Spleen (tissue), 13 donors: Measurements from ENCODE around the gene EBNA1BP2. TPM values are rescaled to one million over a fixed set of nuclear protein-coding genes. Genes with fewer than 3 reads are reported as not detected.

Experiments used
- DNase-seq: peaks from one replicate; pipeline ENCODE4 v3.0.0-alpha.2; 2020
- H3K27ac ChIP-seq, 8 donors: fragments of 200-600 bp; sonication (generic) in 7 of 8; 1 replicate in 4 of 8; 2 replicates in 4 of 8; pipeline versions ENCODE4 v1.5.0 to v1.8.0; 2016 to 2021; ENCODE audit warnings: inconsistent platforms in 4 of 8, mild to moderate bottlenecking in 4 of 8, moderate library complexity in 1 of 8
- H3K27me3 ChIP-seq, 7 donors: fragments of 200-600 bp; sonication (generic) in 6 of 7; replicated peaks in 1 of 7; 1 replicate in 4 of 7; 2 replicates in 3 of 7; pipeline versions ENCODE4 v1.5.0 to v1.8.0; 2016 to 2021; ENCODE audit warnings: inconsistent platforms in 3 of 7, mild to moderate bottlenecking in 1 of 7
- H3K36me3 ChIP-seq, 6 donors: fragments of 200-600 bp; sonication (generic) in 5 of 6; 1 replicate in 4 of 6; 2 replicates in 2 of 6; pipeline versions ENCODE4 v1.5.0 to v1.8.0; 2016 to 2021; ENCODE audit warnings: inconsistent platforms in 2 of 6
- H3K4me1 ChIP-seq, 6 donors: fragments of 200-600 bp; sonication (generic) in 5 of 6; 1 replicate in 3 of 6; 2 replicates in 3 of 6; pipeline versions ENCODE4 v1.5.0 to v1.8.0; 2016 to 2021; ENCODE audit warnings: inconsistent platforms in 3 of 6
- H3K4me3 ChIP-seq, 8 donors: fragments of 200-600 bp; sonication (generic) in 7 of 8; 1 replicate in 4 of 8; 2 replicates in 4 of 8; pipeline versions ENCODE4 v1.5.0 to v1.8.0; 2016 to 2021; ENCODE audit warnings: inconsistent platforms in 4 of 8, mild to moderate bottlenecking in 4 of 8, moderate library complexity in 2 of 8
- H3K9me3 ChIP-seq, 8 donors: fragments of 200-600 bp; sonication (generic) in 7 of 8; 1 replicate in 4 of 8; 2 replicates in 4 of 8; pipeline versions ENCODE4 v1.5.0 to v1.8.0; 2016 to 2021; ENCODE audit warnings: inconsistent platforms in 4 of 8
- CTCF ChIP-seq, 11 experiments: fragments of 200-600 bp in 7 of 11; fragments of 450-650 bp in 4 of 11; sonication (generic) in 4 of 11; IDR thresholded peaks in 8 of 11; conservative IDR thresholded peaks in 3 of 11; 1 replicate in 7 of 11; 2 replicates in 4 of 11; pipeline versions ENCODE4 v1.4.0 to v1.8.0; 2016 to 2021; ENCODE audit warnings: antibody characterized with exemption in 11 of 11, inconsistent platforms in 4 of 11, mild to moderate bottlenecking in 1 of 11
- POLR2A ChIP-seq, 3 donors: fragments of 450-650 bp; IDR thresholded peaks; one replicate each; pipeline ENCODE4 v1.5.1; 2017; ENCODE audit warnings: antibody characterized with exemption in 3 of 3, mild to moderate bottlenecking in 1 of 3
- POLR2AphosphoS5 ChIP-seq, 3 donors: sonication (generic); formaldehyde crosslinking; IDR thresholded peaks; one replicate each; pipeline ENCODE4 v1.5.1; 2017; ENCODE audit warnings: antibody characterized with exemption in 3 of 3
- WGBS, 5 donors: extraction: QIAGEN DNeasy Blood & Tissue Kit in 3 of 5; methylation state at CpG; one replicate each; pipeline versions ENCODE4 v1.1.5 to v1.1.7; 2013 to 2018; 5-methylcytosine and 5-hydroxymethylcytosine counted together
- intact Hi-C: fragments of 100-400 bp; cut with DNase I; formaldehyde crosslinking; loops from one replicate; pipeline ENCODE4 v1.15.0; 2023; ENCODE audit warnings: low total_unique reads
- long read RNA-seq, 2 donors: transcript quantifications; one replicate each; lab custom pipeline, GENCODE V29; 2026
- polyA plus RNA-seq, 3 donors: library from polyadenylated mRNA; stranded (reverse); fragments of 200-250 nt; gene quantifications; one replicate each; pipeline ENCODE4 v1.2.1, GENCODE V29; 2013
- total RNA-seq, 7 donors: library from RNA; depleted of rRNA in 3 of 7; stranded (reverse); fragments of >200 nt in 3 of 7; fragmentation: NEBNext Ultra II Directional in 4 of 7; extraction: Animal tissue kit (Norgen Biotek cat#: 25700) in 4 of 7; gene quantifications; one replicate each; pipeline versions ENCODE4 v1.1.0 to v1.2.1, GENCODE V29; 2016 to 2021
- donor health status: healthy with polysubstance abuse.
- donor health status: DM: no; HTN: no; CAD: no; lungs with moderate emphysema.
- donor health status: DM: no; HTN: no; CAD: no.
- donor health status: Bipolar disorder and iron deficiency.
- donor health status: healthy.
- donor health status: DM: no; HTN: no; CAD: no.
- donor health status: DM: yes; HTN: yes; CAD: no.

The EBNA1BP2 gene
- total RNA-seq: 10 to 100 TPM; 22.7 to 37.1 (median 27.5) TPM
- polyA plus RNA-seq: 10 to 100 TPM; 31.4 to 49.7 (median 48.6) TPM
- long read RNA-seq, donor 1, transcript EBNA1BP2-201 (9 exons, 1,322 nt): major isoform, 20 of 33 reads
- long read RNA-seq, donor 1, partial matches to known transcripts: 5 of 33 reads
- long read RNA-seq, donor 1, other reads (novel, unspliced or antisense): 0 of 33 reads
- long read RNA-seq, donor 2, transcript EBNA1BP2-201 (9 exons, 1,322 nt): major isoform, 18 of 26 reads
- long read RNA-seq, donor 2, partial matches to known transcripts: 6 of 26 reads
- long read RNA-seq, donor 2, other reads (novel, unspliced or antisense): 0 of 26 reads

GRCh38 chr1:43171876-43172526 is at the start of gene EBNA1BP2, which contains the start of gene CFAP57:
Gene EBNA1BP2, minus strand, starts transcription at chr1:43172290. Its CDS starts 172 bp downstream, at chr1:43172118.
Gene CFAP57, plus strand, starts transcription at chr1:43172330. Its CDS starts 424 bp downstream, at chr1:43172754.
- peaks cover 0 to 26% (median 4%) of the 10 kb centered on the region in 7 donors for H3K27me3 ChIP-seq
- peak; percentile 95 for DNase-seq
- H3K9me3 ChIP-seq: no peaks in the 10 kb centered on the region
- peak within 1 kb of the TSS in 6 of 8 donors; percentile 7 to 81 (median 64) for H3K27ac ChIP-seq
- peak within 1 kb of the TSS; percentile 92 to 100 (median 98) for H3K4me3 ChIP-seq
- intact Hi-C loops: no loop called here
- H3K4me1 ChIP-seq: peaks cover 4 to 28% (median 22%) of the 10 kb centered on the region in 6 donors
- TF ChIP-seq POLR2A (IDR thresholded peaks at IDR 0.05): no peak
- TF ChIP-seq CTCF (IDR thresholded peaks at IDR 0.05 in 8 of 11, conservative IDR thresholded peaks at IDR 0.05 in 3 of 11): no peak
- TF ChIP-seq POLR2AphosphoS5 (IDR thresholded peaks at IDR 0.05): peak; percentile 74 to 81 (median 79)
- H3K36me3 ChIP-seq: peaks cover 0 to 38% (median 33%) of the 10 kb centered on the region in 6 donors
- WGBS, 5 donors: 0 to 1% (median 1%) methylated on average over 28 to 45 of the region's 45 CpGs

- H3K4me3 ChIP-seq: no peak overlapping the region
- H3K4me1 ChIP-seq: peaks cover 0 to 18% (median 11%) of the 10 kb centered on the region in 6 donors
- WGBS, 5 donors: 89 to 100% (median 100%) methylated on average over 1 of the region's 1 CpG
- H3K27ac ChIP-seq: peak overlapping the region in 7 of 8 donors; percentile 16 to 85 (median 62)
- H3K9me3 ChIP-seq: no peaks in the 10 kb centered on the region
- DNase-seq: no peak
- intact Hi-C loops: no loop called here
- no peaks in the 10 kb centered on the region for H3K36me3 ChIP-seq
- H3K27me3 ChIP-seq: no peaks in the 10 kb centered on the region
- TF ChIP-seq POLR2AphosphoS5 (IDR thresholded peaks at IDR 0.05) (no peak), CTCF (IDR thresholded peaks at IDR 0.05 in 8 of 11, conservative IDR thresholded peaks at IDR 0.05 in 3 of 11) (no peak), POLR2A (IDR thresholded peaks at IDR 0.05) (no peak)
Observed at GRCh38 chr1:43221797-43222196, 49.7 kb upstream of the EBNA1BP2 start.

- no peaks in the 10 kb centered on the region for H3K36me3 ChIP-seq
- TF ChIP-seq CTCF (IDR thresholded peaks at IDR 0.05 in 8 of 11, conservative IDR thresholded peaks at IDR 0.05 in 3 of 11): no peak
- peak in 1 of 3 donors; percentile 37 for TF ChIP-seq POLR2AphosphoS5 (IDR thresholded peaks at IDR 0.05)
- H3K27ac ChIP-seq: peak overlapping the region in 7 of 8 donors; percentile 16 to 85 (median 62)
- H3K27me3 ChIP-seq: no peaks in the 10 kb centered on the region
- intact Hi-C loops: no loop called here
- H3K9me3 ChIP-seq: no peaks in the 10 kb centered on the region
- WGBS, 5 donors: 52 to 66% (median 56%) methylated on average over 7 of the region's 7 CpGs
- H3K4me3 ChIP-seq: no peak overlapping the region
- peaks cover 0 to 18% (median 11%) of the 10 kb centered on the region in 6 donors for H3K4me1 ChIP-seq
- DNase-seq: no peak
Observed at GRCh38 chr1:43220905-43221778, 49.1 kb upstream of the EBNA1BP2 start.
